Right atrium auricular region (tissue), 2 donors: ENCODE data around the gene PLEKHS1. TPM values are rescaled to one million over a fixed set of nuclear protein-coding genes. Genes with fewer than 3 reads are reported as not detected.
A peak's percentile ranks its signal among the peaks of the same experiment; 100 is the strongest.
"Not testable (repeated sequence)": the region's sequence is repeated elsewhere in the genome, so short reads cannot be mapped to it uniquely, and the experiment has no call there.

Experiments used
- DNase-seq: peaks from one replicate; pipeline ENCODE4 v3.0.0-alpha.2; 2019; ENCODE audit warnings: low spot score
- H3K27ac ChIP-seq, 2 donors: fragments of 200-600 bp; sonication (generic); 1 replicate in 1 of 2; 2 replicates in 1 of 2; pipeline ENCODE4 v1.5.1; 2016 to 2019
- H3K27me3 ChIP-seq, 2 donors: fragments of 200-600 bp; sonication (generic); one replicate each; pipeline versions ENCODE4 v1.5.1 to v1.6.0; 2017 to 2019
- H3K36me3 ChIP-seq: fragments of 200-600 bp; sonication (generic); one replicate; pipeline ENCODE4 v1.5.1; 2016
- H3K4me1 ChIP-seq, 2 donors: fragments of 200-600 bp; sonication (generic); one replicate each; pipeline versions ENCODE4 v1.5.1 to v1.6.0; 2017 to 2019
- H3K4me3 ChIP-seq, 2 donors: fragments of 200-600 bp; sonication (generic); 1 replicate in 1 of 2; 2 replicates in 1 of 2; pipeline ENCODE4 v1.5.1; 2017 to 2019; ENCODE audit warnings: mild to moderate bottlenecking in 1 of 2, moderate library complexity in 1 of 2
- H3K9me3 ChIP-seq, 2 donors: fragments of 200-600 bp; sonication (generic); one replicate each; pipeline ENCODE4 v1.5.1; 2019
- CTCF ChIP-seq, 2 donors: fragments of 200-600 bp; sonication (generic); IDR thresholded peaks; one replicate each; pipeline ENCODE4 v1.5.1; 2019; ENCODE audit warnings: antibody characterized with exemption in 2 of 2
- total RNA-seq, 2 donors: library from RNA; depleted of rRNA; stranded (reverse); fragments of >200 nt; gene quantifications; one replicate each; pipeline ENCODE4 v1.1.0, GENCODE V29; 2016

The PLEKHS1 gene
- total RNA-seq, 2 donors from 2014 or later: not detected

GRCh38 chr10:113764582-113764981 is 13.1 kb downstream of the PLEKHS1 start:
- no peak overlapping the region for H3K27ac ChIP-seq
- peaks cover 0 to 16% of the 10 kb centered on the region in 2 donors for H3K9me3 ChIP-seq
- H3K36me3 ChIP-seq: no peaks in the 10 kb centered on the region
- no peaks in the 10 kb centered on the region for H3K27me3 ChIP-seq
- no peaks in the 10 kb centered on the region for H3K4me1 ChIP-seq
- no peak overlapping the region for H3K4me3 ChIP-seq
- TF ChIP-seq CTCF (IDR thresholded peaks at IDR 0.05): no peak
- no peak for DNase-seq

- Histone ChIP-seq H3K4me1 (no peaks in the 10 kb centered on the region), H3K4me3 (no peak overlapping the region), H3K27ac (no peak overlapping the region), H3K9me3 (peaks cover 0 to 16% of the 10 kb centered on the region in 2 donors), H3K27me3 (no peaks in the 10 kb centered on the region), H3K36me3 (no peaks in the 10 kb centered on the region)
- TF ChIP-seq CTCF (IDR thresholded peaks at IDR 0.05): no peak
- DNase-seq: no peak
Measured at GRCh38 chr10:113765910-113766309, 14.4 kb downstream of the PLEKHS1 start.

- Histone ChIP-seq H3K27ac (no peak overlapping the region), H3K4me1 (no peaks in the 10 kb centered on the region), H3K27me3 (no peaks in the 10 kb centered on the region), H3K4me3 (no peak overlapping the region), H3K36me3 (no peaks in the 10 kb centered on the region), H3K9me3 (peaks cover 0 to 16% of the 10 kb centered on the region in 2 donors)
- TF ChIP-seq CTCF (IDR thresholded peaks at IDR 0.05): no peak
- no peak for DNase-seq
Measured at GRCh38 chr10:113767222-113767621, 15.7 kb downstream of the PLEKHS1 start.

GRCh38 chr10:113770346-113770745 is 18.9 kb downstream of the PLEKHS1 start:
- H3K36me3 ChIP-seq: no peaks in the 10 kb centered on the region
- no peaks in the 10 kb centered on the region for H3K9me3 ChIP-seq
- DNase-seq: no peak
- no peak for TF ChIP-seq CTCF (IDR thresholded peaks at IDR 0.05)
- no peaks in the 10 kb centered on the region for H3K27me3 ChIP-seq
- H3K27ac ChIP-seq: peak overlapping the region in 1 of 2 donors; percentile 42
- no peak overlapping the region for H3K4me3 ChIP-seq
- H3K4me1 ChIP-seq: no peaks in the 10 kb centered on the region

- not testable (repeated sequence) for H3K4me1 ChIP-seq, DNase-seq, H3K36me3 ChIP-seq, H3K27ac ChIP-seq, H3K4me3 ChIP-seq, H3K9me3 ChIP-seq, H3K27me3 ChIP-seq
Measured at GRCh38 chr10:113771131-113771530, 19.6 kb downstream of the PLEKHS1 start.

- H3K36me3 ChIP-seq: no peaks in the 10 kb centered on the region
Measured at GRCh38 chr10:113775686-113776294, 24.3 kb downstream of the PLEKHS1 start.

More at GRCh38 chr10:113775686-113776294, 24.3 kb downstream of the PLEKHS1 start:
- no peak for DNase-seq
- Histone ChIP-seq H3K4me1 (no peaks in the 10 kb centered on the region), H3K4me3 (no peak overlapping the region), H3K27ac (no peak overlapping the region), H3K9me3 (no peaks in the 10 kb centered on the region), H3K27me3 (no peaks in the 10 kb centered on the region)
- TF ChIP-seq CTCF (IDR thresholded peaks at IDR 0.05): no peak
